ENCODE results near the gene FUBP3. TPM values are rescaled to one million over a fixed set of nuclear protein-coding genes. Genes with fewer than 3 reads are reported as not detected.

The FUBP3 gene
- total and polyA plus RNA-seq, 2 experiments from 2014 or later = 42.5 to 74.8 TPM

- TF ChIP-seq ZNF462 (CRISPR knock-in tag; IDR thresholded peaks at IDR 0.05) (no peak), ZNF331 (CRISPR knock-in tag; IDR thresholded peaks at IDR 0.05; ENCODE audit: low read depth) (no peak)
These were observed 52.1 kb downstream of the FUBP3 start (continued) for GRCh38 chr9:130631331-130632080.

GRCh38 chr9:130632081-130632710 is 52.8 kb downstream of the FUBP3 start:
- Histone ChIP-seq H3K79me2 (replicated peaks; ENCODE audit: insufficient read depth) (no peaks in the 10 kb centered on the region), H2AFZ (no peak overlapping the region), H4K20me1 (replicated peaks; ENCODE audit: insufficient read depth) (no peaks in the 10 kb centered on the region; the same call in 1 of the 2 replicates), H3K9me2 (ENCODE audit: insufficient read depth) (no peaks in the 10 kb centered on the region), H3K4me1 (ENCODE audit: insufficient read depth) (peaks cover 23% of the 10 kb centered on the region), H3K27me3 (ENCODE audit: insufficient read depth) (no peaks in the 10 kb centered on the region), H3F3A (replicated peaks; ENCODE audit: low read depth) (no peaks in the 10 kb centered on the region), H3K36me3 (ENCODE audit: insufficient read depth) (peaks cover 7% of the 10 kb centered on the region; the same call in 1 of the 2 replicates), H3K27ac (ENCODE audit: low read depth) (no peak overlapping the region), H3K4me3 (no peak overlapping the region), H3K4me2 (no peak overlapping the region)
- Mint-ChIP-seq H3K27ac (0 out of 2 replicates have a peak overlapping the region, but pooled peaks have one; percentile 44), H3K9me3 (no peaks in the 10 kb centered on the region), H3K36me3 (ENCODE audit: low read depth) (peaks cover 66% of the 10 kb centered on the region), H3K27me3 (ENCODE audit: insufficient read depth, low read depth, poor library complexity) (peaks cover 14% of the 10 kb centered on the region), H3K4me3 (no peak overlapping the region), H3K4me1 (peaks cover 30% of the 10 kb centered on the region)
- ATAC-seq (no peak), DNase-seq (ENCODE audit: low spot score) (no peak)
- no peak for TF ChIP-seq ETS1 (IDR thresholded peaks at IDR 0.05)
- TF ChIP-seq REST (IDR thresholded peaks at IDR 0.05; ENCODE audit: unreplicated experiment) = no peak
- no peak for TF ChIP-seq ZNF114 (CRISPR knock-in tag; IDR thresholded peaks at IDR 0.05)
